NCI-H128 (cell line): ENCODE results near the gene ZBTB11.
"Not testable (repeated sequence)": the region's sequence is repeated elsewhere in the genome, so short reads cannot be mapped to it uniquely, and the experiment has no call there.

ENCODE experiments used
- DNase-seq: peaks from one replicate; lab custom pipeline; 2025; ENCODE audit not compliant: unreplicated experiment; lab: John Stamatoyannopoulos, UW

ZBTB11 gene

DNA sequence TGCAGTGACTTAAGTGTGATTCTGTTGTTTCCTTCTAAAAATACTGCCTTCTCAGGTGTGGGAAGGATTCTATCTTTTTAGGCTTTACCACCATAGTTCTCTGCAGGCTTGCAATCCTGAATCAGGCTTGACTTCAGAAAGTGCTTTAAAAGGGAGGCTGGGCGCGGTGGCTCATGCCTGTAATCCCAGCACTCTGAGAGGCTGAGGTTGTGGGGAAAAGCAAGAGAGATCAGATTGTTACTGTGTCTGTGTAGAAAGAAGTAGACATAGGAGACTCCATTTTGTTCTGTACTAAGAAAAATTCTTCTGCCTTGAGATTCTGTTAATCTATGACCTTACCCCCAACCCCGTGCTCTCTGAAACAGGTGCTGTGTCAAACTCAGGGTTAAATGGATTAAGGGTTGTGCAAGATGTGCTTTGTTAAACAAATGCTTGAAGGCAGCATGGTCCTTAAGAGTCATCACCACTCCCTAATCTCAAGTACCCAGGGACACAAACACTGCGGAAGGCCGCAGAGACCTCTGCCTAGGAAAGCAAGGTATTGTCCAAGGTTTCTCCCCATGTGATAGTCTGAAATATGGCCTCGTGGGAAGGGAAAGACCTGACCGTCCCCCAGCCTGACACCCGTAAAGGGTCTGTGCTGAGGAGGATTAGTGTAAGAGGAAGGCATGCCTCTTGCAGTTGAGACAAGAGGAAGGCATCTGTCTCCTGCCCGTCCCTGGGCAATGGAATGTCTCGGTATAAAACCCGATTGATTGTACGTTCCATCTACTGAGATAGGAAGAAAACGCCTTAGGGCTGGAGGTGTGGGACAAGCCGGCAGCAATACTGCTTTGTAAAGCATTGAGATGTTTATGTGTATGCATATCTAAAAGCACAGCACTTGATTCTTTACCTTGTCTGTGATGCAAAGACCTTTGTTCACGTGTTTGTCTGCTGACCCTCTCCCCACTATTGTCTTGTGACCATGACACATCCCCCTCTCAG lies 15.0 kb upstream of the ZBTB11 start:
- DNase-seq = not testable (repeated sequence)

DNA sequence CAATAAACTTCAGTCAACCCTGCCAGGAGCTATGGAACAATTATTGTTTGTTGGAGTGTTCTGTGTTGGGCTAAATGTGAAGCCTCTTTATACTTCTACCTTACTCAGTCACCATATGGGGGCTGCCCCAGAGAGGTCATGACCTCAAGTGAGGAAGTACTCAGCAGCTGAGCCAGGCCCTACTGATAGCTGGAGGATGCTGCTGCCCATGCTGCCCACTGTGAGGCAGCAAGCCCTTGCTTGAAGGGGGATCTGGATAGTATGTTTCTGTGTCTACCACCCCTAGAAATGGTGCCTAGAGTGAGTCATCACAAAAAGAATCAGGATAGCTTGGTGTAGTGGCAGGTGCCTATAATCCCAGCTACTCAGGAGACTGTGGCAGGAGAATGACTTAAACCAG lies 14.0 kb upstream of the ZBTB11 start:
- no peak for DNase-seq

DNA sequence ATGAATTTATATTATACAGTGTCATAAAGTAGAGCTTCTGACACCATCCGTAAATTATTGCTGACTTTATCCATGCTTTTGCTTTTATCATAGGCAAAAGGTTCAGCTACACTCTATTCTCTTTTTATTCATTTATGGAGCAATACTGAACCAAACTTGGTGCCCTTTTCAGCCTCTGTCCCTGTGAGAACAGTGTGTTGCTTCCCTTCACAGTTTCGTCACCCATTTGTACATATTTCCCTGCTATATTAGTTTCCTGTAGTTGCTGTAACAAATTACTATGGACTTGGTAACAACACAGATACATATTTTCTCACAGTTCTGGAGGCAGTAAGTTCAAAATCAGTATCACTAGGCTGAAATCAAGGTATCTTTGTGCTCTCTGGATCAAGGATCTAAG lies 12.4 kb upstream of the ZBTB11 start:
- no peak for DNase-seq

DNA sequence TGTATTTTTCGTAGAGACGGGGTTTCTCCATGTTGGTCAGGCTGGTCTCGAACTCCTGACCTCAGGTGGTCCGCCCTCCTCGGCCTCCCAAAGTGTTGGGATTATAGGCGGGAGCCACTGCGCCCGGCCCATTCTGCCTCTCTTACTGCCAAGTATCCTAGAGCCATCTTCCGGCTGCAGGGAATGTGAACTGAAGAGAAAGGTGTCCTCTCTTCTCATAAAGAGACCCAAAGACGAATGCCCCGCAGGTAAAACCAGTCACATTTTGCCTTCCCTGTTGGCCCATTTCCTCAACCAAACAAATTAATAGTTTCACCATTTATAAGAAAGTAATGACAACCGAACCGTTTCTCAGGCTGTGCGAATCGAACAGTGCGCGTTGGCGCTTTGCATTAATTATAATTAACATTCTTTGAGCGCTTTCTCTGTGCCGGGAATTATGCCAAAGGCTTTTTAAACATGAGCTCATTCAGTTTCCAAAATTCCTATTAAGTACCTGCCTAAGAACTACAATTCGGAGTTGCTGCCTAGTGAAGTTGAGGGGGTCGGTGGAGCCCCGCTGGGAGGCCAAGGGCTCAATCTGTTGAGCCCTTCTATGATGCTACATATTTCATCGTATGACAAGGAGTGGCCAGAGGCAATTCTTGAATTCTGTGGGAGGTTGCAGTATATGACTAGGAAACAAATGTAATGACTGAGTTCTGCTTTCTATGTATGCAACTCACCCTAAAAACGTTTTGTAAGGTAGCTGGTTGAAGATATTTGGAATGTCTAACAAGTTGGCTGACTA lies 10.4 kb upstream of the ZBTB11 start:
- DNase-seq = no peak

DNA sequence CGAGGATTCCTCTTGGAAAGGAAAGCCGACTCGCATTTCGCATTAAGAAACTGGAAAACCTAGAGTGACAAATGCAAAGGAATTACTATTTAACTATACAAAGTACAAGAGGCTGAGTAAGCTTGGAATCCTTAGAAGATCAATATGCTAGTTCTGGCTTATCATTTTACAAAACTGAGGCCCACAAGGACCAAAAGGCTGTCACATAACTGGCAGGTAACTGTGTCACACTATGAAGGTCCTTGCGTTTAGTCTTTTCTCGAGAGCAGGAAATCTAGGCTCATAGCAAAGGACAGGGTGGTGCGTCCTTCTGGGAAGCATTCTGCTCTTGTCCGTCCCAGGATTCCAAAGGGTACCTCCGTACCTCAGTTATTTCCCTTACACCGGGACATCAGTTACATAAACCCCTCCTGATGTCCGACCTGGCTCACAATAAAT lies 9.0 kb upstream of the ZBTB11 start:
- no peak for DNase-seq

DNA sequence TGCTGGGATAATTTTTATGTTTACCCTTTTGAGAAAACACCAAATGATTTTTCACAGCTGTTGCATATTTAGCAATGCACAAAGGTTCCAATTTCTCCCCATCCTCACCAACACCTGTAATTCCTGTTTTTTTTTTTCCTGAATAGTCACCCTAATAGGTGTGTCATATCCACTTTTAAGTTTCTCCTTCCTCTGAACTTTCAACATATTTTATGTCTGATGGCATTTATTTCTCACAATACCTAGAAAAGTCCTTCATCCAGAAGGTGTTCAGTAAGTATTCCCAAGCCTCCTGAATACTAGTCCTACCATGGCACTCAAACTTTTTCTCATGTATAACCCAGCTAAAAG lies 8.1 kb upstream of the ZBTB11 start:
- DNase-seq = no peak

DNA sequence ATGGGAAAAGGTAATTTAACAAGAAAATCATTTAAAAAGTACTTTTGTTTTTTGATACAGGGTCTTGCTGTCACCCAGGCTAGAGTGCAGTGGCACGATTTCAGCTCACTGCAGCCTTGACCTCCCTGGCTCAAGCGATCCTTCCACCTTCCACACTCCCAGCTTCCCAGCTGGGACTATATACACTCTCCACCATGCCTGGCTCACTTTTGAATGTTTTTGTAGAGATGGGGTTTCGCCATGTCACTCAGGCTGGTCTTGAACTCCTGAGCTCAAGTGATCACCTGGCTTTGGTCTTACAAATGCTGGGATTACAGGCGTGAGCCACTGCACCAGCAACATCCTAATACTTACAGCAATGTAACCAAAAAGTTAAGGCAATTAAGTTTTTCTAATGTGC lies 3.5 kb upstream of the ZBTB11 start:
- no peak for DNase-seq

DNA sequence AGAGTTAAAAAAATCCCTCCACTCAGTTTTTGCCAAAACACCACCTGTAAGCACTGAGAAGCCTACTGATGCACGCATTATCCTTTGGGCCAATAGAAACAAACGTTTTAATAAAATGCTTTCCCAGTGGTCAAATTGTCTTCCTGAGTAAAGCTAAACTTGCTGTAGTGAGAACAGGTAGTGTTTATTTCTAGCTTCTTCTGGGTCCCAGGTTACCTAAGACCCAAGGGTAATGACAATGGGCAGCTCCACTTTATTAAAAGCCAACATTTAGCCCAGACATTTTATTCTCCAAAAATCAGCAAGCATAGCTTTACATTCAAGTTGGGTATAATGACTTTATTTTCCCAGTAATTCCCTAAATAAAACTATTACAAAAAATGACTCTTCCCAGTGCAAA lies 1.9 kb upstream of the ZBTB11 start:
- DNase-seq = not testable (repeated sequence)

DNA sequence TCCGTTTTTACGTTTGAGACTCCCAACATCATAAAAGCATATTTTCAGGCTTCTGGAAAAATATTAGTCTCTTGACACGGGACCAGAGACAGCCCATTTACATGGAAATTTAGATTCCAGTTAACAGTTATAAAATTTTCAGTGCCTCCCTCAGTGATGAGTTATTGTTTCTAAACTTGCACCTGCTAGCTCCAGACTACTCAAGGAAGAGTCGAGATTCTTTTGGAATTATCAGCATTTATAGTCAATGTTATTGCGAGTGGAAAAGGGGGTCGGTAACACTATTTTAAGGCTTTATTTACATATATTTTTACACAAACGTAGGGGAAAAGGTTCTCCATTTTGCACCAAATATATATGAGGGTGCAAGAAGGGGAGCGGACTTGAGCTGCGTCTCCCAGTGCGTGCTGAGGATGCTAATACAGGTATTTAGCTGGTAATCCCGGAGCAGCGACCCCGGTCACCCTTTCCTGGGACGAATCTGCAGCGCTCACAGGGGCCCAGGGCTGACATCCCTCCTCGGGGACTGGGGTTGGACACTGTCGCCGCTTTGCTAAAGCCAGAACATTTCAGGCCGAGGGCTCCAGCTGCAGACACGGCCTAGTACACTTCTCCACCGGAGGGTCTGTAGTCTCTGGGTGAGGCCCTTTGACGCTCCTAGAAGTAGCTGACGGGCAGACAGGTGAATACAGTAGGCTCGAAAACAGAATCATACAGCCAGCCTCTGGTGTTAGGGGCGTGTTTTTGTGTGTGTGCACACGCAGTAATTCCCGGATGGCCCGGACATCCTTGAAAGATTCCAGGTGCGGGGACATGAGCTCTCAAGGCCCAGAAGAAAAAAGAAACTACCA lies 729 bp upstream of the ZBTB11 start:
- no peak for DNase-seq

DNA sequence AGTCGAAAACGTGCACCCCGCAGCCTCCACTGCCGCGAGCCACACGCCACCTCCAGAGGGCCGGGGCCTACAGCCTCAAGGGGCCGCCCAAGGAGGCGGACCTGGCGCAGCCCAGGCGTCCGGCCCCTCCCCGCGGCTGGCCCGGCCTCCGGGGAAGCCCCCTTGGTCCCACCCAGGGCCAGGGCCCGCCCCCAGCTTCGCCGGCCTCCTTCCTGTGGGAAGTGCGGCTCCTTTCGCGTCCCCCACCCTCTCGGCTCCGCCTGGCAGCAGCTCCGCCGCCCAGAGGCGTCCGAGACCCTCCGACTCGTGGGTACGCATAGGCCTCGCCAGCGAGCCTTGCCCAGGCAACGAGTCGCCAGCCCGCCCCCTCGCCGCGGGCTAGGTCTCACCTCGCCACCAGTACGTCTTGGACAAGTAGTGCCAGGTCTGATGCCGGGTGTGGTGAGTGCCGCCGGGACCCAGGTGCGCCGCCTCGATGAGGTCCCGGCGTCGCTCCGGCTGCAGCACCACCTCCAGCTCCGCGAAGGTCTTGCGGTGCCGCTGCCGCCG lies 642 bp downstream of the ZBTB11 start:
- no peak for DNase-seq

DNA sequence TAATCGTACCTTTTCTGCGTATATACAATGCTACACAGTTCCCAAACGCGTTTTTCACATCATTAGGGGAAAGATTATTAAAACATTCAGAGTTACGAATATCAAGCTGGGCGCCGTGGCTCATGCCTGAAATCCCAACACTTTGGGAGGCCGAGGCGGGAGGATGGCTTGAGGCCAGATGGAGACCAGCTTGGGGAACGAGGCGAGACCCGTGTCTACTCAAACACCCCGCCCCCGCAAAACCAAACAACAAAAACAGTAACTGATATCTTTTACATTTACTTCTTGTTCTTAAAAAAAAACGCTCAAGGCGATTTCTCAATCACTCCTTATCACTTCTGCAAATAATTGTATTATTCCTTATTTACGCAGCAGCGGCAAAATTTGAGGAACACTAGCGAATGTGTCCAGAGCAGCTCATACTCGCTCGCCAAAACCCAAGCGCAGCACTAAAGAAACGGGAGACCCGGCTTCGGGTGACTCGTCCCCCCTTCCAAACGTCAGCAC lies 1.2 kb downstream of the ZBTB11 start:
- DNase-seq = no peak

DNA sequence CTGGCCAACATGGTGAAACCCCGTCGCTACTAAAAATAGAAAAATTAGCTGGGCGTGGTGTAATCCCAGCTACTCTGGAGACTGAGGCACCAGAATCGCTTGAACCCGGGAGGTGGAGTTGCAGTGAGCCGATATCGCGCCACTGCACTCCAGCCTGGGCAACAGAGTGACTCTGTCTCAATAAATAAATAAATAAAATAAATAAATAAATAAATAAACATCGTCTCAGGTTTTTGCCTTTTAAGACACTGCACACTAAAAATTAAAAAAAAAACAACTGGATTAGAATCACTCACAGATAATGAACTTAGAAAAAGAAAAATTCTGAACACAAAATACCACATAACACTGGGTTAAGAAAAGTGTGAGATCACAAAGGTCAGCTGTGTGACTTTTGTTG lies 2.4 kb downstream of the ZBTB11 start:
- DNase-seq = no peak

DNA sequence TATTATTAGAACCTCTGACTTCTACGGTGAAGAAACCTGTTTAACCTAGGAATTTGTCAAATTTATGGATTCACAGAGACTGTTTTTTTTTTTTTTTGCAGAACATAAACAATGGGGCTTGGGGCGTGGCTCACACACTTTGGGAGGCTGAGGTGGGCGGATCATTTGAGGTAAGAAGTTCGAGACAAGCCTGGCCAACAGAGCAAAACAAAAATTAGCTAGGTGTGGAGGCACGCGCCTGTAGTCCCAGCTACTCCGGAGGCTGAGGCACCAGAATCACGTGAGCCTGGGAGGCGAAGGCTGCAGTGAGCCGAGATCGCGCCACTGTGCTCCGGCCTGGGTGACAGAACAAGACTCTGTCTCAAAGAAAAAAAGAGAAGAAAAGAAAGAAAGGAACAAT lies 3.0 kb downstream of the ZBTB11 start:
- DNase-seq = no peak

DNA sequence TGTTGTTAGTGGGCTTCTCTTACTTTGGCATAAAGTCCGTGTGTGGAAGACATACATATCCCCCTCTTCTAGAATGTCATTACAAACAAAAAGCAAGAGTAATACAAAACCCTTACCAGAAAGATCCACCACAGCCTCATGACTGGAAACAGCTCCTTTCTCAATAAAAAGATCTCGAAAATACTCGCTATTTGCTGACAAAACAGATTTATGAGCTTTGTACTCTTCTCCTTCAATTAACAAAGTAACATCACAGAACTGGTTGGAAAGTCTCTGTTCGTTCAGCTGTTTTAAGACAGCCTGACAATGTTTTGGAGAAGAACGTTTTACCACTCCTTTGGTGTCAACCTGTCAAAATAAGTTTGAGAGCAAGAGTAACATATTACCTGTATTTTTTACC lies 5.9 kb downstream of the ZBTB11 start:
- no peak for DNase-seq

DNA sequence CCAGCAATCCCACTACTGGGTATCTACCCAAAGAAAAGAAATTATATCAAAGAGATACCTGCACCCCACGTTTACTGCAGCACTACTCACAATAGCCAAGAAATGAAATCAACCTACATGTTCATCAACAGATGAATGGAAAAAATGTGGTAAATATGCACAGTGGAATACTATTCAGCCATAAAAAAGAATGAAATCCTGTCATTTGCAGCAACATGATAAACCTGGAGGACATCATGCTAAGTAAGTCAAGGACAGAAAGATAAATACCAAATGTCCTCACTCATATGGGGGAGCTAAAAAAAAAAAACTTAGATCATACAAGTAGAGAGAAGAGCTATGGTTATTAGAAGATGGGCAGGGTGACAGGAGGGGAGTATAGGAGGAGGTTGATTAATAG lies 9.1 kb downstream of the ZBTB11 start:
- no peak for DNase-seq

DNA sequence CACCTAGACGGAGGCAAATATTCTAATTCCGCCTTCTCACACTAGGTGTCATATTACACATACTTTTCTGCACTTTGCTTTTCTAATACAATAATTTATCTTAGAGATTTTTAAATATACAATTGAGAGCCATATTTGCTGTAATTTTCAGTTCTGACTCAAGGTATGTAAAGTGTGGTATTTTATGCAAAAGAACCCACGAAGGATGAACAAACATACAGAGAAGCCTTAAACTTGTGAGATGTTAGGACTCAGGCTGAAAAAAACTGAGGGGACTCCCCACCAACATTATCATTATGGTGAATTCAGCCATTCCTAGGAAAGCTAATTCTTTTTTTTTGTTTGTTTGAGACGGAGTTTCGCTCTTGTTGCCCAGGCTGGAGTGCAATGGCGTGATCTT lies 9.6 kb downstream of the ZBTB11 start:
- DNase-seq = no peak

DNA sequence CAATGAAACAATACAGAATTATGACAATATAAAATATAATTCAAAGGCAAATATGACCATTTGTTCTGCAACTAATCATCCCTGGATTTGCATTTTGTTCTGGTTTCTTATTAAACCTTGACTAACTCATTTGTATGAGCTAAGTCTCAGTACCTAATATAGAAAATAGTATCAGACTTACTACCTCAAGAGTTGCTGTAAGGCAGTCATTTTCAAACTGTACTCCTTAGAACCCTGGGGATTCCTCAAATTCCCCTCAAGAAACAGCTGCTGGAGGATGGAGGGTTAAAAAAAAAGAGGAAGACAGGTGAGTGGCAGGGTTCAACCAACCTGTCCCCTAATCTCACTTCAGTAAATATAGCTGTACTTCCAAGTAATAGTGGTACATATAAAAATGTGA lies 11.1 kb downstream of the ZBTB11 start:
- DNase-seq = no peak

DNA sequence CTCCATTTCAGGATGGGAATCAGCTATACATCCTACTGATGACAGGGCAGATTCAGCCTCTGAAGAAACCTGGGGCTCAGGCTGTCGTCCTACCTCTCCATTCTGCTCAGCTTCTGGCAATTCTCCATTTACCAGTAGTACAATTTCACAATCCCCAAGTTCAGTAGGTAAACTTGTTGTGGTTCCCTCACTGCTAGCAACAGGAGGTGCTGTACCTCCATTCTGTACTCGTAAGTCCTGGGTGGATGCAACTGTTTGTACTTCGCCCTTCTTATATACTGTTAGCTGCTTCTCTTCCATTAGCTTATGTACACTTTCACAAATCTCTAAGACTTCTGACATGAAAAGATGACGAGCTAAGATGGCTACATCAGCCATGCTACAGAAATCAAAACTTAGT lies 11.6 kb downstream of the ZBTB11 start:
- DNase-seq = no peak

DNA sequence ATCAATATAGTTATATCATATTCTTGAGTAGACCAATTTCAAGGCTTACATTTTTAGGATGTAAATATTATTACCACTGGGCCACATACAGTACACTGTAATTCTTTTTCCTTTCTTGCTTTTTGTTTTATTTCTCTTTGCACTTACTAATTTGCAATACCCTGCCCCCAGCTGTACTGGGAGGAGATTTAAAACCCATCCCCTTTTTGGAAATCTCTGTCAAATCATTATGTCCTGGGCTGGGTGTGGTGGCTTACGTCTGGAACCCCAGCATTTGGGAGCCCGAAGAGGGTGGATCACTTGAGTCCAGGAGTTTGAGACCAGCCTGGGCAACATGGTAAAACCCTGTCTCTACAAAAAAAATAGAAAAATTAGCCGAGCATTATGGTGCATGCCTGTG lies 16.2 kb downstream of the ZBTB11 start:
- no peak for DNase-seq

DNA sequence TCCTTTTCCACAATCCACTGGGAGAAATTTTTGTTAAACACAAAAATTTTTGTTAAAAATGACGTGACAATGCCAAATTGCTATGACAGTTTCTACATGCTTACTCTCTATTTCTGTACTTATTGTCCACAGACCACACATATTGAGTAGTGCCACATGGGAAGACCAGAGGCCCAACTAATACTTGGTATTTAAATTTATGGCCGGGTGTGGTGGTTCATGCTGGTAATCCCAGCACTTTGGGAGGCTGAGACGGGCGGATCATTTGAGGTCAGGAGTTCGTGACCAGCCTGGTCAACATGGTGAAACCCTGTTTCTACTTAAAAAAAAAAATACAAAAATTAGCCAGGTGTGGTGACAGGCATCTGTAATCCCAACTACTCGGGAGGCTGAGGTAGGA lies 20.3 kb downstream of the ZBTB11 start:
- no peak for DNase-seq

DNA sequence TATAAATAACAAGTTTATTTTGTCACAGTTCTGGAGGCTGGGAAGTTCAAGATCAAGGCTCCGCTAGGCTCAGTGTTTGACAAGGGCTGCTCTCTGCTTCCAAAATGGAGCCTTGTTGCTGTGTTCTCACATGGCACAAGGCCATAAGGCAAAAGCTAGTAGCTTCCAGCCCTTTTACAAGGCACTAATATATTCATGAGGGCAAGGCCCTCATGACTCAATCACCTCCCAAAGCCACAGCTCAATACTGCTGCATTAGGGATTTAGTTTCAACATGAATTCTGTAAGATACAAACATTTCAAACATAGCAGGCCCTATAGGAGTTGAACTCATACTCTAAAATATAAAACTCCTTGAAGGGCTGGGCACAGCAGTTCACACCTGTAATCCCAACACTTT lies 30.2 kb downstream of the ZBTB11 start:
- DNase-seq = no peak
